HEK293 (cell line): ENCODE data around the gene DNAJB14.

Experiments
- CTCF ChIP-seq: fragments of 450-650 bp; formaldehyde crosslinking; IDR thresholded peaks from 2 replicates; pipeline ENCODE4 v1.5.1; 2016; ENCODE audit warnings: missing biosample characterization, missing genetic modification characterization
- GLIS2 ChIP-seq: fragments of 450-650 bp; formaldehyde crosslinking; IDR thresholded peaks from 2 replicates; pipeline ENCODE4 v1.5.1; 2016; ENCODE audit warnings: missing biosample characterization, missing genetic modification characterization
- HOXD13 ChIP-seq: sonication (generic); formaldehyde crosslinking; IDR thresholded peaks from 2 replicates; pipeline ENCODE4 v1.8.0; 2022; ENCODE audit warnings: missing genetic modification reagents, borderline replicate concordance
- PBX3 ChIP-seq: sonication (generic); formaldehyde crosslinking; IDR thresholded peaks from 2 replicates; pipeline ENCODE4 v1.8.1; 2022; ENCODE audit warnings: mild to moderate bottlenecking, moderate library complexity, missing genetic modification reagents
- SP2 ChIP-seq: fragments of 450-650 bp; formaldehyde crosslinking; IDR thresholded peaks from 2 replicates; pipeline ENCODE4 v1.5.1; 2016; ENCODE audit warnings: missing biosample characterization, missing genetic modification characterization
- ZBTB21 ChIP-seq: fragments of 450-650 bp; formaldehyde crosslinking; IDR thresholded peaks from 2 replicates; pipeline ENCODE4 v1.5.1; 2017; ENCODE audit warnings: missing biosample characterization, missing genetic modification characterization
- ZFP37 ChIP-seq: fragments of 450-650 bp; formaldehyde crosslinking; IDR thresholded peaks from 2 replicates; pipeline ENCODE4 v1.5.1; 2016; ENCODE audit warnings: missing biosample characterization, missing genetic modification characterization
- ZNF112 ChIP-seq: fragments of 450-650 bp; formaldehyde crosslinking; IDR thresholded peaks from 2 replicates; pipeline ENCODE4 v1.5.0; 2017; ENCODE audit warnings: missing biosample characterization, missing genetic modification characterization
- ZNF266 ChIP-seq: fragments of 450-650 bp; formaldehyde crosslinking; IDR thresholded peaks from 2 replicates; pipeline ENCODE4 v1.5.1; 2016; ENCODE audit warnings: missing biosample characterization, missing genetic modification characterization, low read depth

- no peak for TF ChIP-seq PBX3 (CRISPR knock-in tag)
- no peak for TF ChIP-seq CTCF
- TF ChIP-seq SP2 (tag by site-specific recombination) = no peak
- no peak for TF ChIP-seq ZNF112 (tag by site-specific recombination)
- TF ChIP-seq GLIS2 (tag by site-specific recombination) = no peak
- no peak for TF ChIP-seq ZBTB21 (tag by site-specific recombination)
- TF ChIP-seq ZFP37 (tag by site-specific recombination) = no peak
- no peak for TF ChIP-seq HOXD13 (CRISPR knock-in tag)
- no peak for TF ChIP-seq ZNF266 (tag by site-specific recombination)
These were observed 14.2 kb upstream of the DNAJB14 start for GRCh38 chr4:99960648-99961047.
